Amniotic epithelial cell (primary cell): ENCODE results near the gene ZNHIT1.
"Not testable (repeated sequence)": the region's sequence is repeated elsewhere in the genome, so short reads cannot be mapped to it uniquely, and the experiment has no call there.

Experiments
- DNase-seq: peaks from one replicate; pipeline ENCODE4 v3.0.0-alpha.2; 2010; ENCODE audit warnings: low read depth

ZNHIT1 gene

GRCh38 chr7:101186844-101187428 is 31.0 kb upstream of the ZNHIT1 start:
- DNase-seq, result peak; percentile 31

GRCh38 chr7:101189109-101189508 is 28.9 kb upstream of the ZNHIT1 start:
- no peak for DNase-seq

- DNase-seq, result no peak
Measured at GRCh38 chr7:101195884-101196283, 22.1 kb upstream of the ZNHIT1 start.

- no peak for DNase-seq
Measured at GRCh38 chr7:101197991-101198390, 20.0 kb upstream of the ZNHIT1 start.

- DNase-seq, result no peak
Measured at GRCh38 chr7:101198476-101198875, 19.5 kb upstream of the ZNHIT1 start.

- not testable (repeated sequence) for DNase-seq
Measured at GRCh38 chr7:101199522-101199921, 18.4 kb upstream of the ZNHIT1 start.

GRCh38 chr7:101200504-101200861 is 17.5 kb upstream of the ZNHIT1 start:
- DNase-seq, result no peak

- DNase-seq, result no peak
Measured at GRCh38 chr7:101200862-101201599, 16.9 kb upstream of the ZNHIT1 start, which contains the start of gene MOGAT3. TSS of gene MOGAT3 (minus strand) at chr7:101201036. CDS start at chr7:101200854, 182 bp downstream.

- DNase-seq, result no peak
Measured at GRCh38 chr7:101201695-101202602, 16.0 kb upstream of the ZNHIT1 start.

- DNase-seq, result no peak
Measured at GRCh38 chr7:101202603-101202918, 15.4 kb upstream of the ZNHIT1 start.

GRCh38 chr7:101203740-101204738 is 13.9 kb upstream of the ZNHIT1 start:
- DNase-seq, result not testable (repeated sequence)

GRCh38 chr7:101205901-101206664 is 11.9 kb upstream of the ZNHIT1 start:
- DNase-seq, result no peak

- DNase-seq, result no peak
Measured at GRCh38 chr7:101206665-101207042, 11.3 kb upstream of the ZNHIT1 start.

GRCh38 chr7:101207459-101207858 is 10.5 kb upstream of the ZNHIT1 start:
- no peak for DNase-seq

- DNase-seq, result no peak
Measured at GRCh38 chr7:101208794-101209193, 9.2 kb upstream of the ZNHIT1 start.

GRCh38 chr7:101210143-101210542 is 7.8 kb upstream of the ZNHIT1 start:
- DNase-seq, result no peak

GRCh38 chr7:101211501-101211900 is 6.5 kb upstream of the ZNHIT1 start:
- DNase-seq, result no peak

- DNase-seq, result no peak
Measured at GRCh38 chr7:101212014-101212413, 6.0 kb upstream of the ZNHIT1 start.

GRCh38 chr7:101216001-101216859 is 1.7 kb upstream of the ZNHIT1 start:
- no peak for DNase-seq

GRCh38 chr7:101216860-101217387 is 1.0 kb upstream of the ZNHIT1 start:
- DNase-seq, result no peak
